WTC11 (cell line): ENCODE data around the gene UBAC2. TPM values are rescaled to one million over a fixed set of nuclear protein-coding genes. Genes with fewer than 3 reads are reported as not detected.
A peak's percentile ranks its signal among the peaks of the same experiment; 100 is the strongest.

Experiments used
- ATAC-seq: fragments of 200-7000 bp; cut with Tn5 transposase; 2 replicates; pipeline ENCODE4 v1.10.0; 2021; ENCODE audit warnings: mild to moderate bottlenecking, moderate library complexity
- CTCF ChIA-PET: fragments of 300-600 bp; sonication (Branson Sonifier 250); formaldehyde crosslinking; loops from one replicate; lab custom pipeline; 2021; ENCODE audit warnings: antibody characterized with exemption; lab: Charles Lee
- POLR2A ChIA-PET: fragments of 350-600 bp; sonication (Branson Sonifier 250); formaldehyde crosslinking; loops from one replicate; lab custom pipeline; 2021; ENCODE audit warnings: antibody characterized with exemption; lab: Charles Lee
- DNase-seq: peaks from one replicate; pipeline ENCODE4 v3.0.0; 2021; ENCODE audit warnings: low spot score
- H3K27ac Mint-ChIP-seq: 2 replicates; pipeline ENCODE4 v1.8.0; 2021; ENCODE audit warnings: mixed read lengths
- H3K27me3 Mint-ChIP-seq: 2 replicates; pipeline ENCODE4 v1.8.0; 2021; ENCODE audit warnings: low read depth, mild to moderate bottlenecking, moderate library complexity, mixed read lengths
- H3K36me3 Mint-ChIP-seq: 2 replicates; pipeline ENCODE4 v1.8.0; 2021; ENCODE audit warnings: mixed read lengths
- H3K4me1 Mint-ChIP-seq: 2 replicates; pipeline ENCODE4 v1.8.0; 2022; ENCODE audit warnings: mixed read lengths
- H3K4me3 Mint-ChIP-seq: 2 replicates; pipeline ENCODE4 v1.8.0; 2021; ENCODE audit warnings: mild to moderate bottlenecking, moderate library complexity, mixed read lengths
- H3K9me3 Mint-ChIP-seq: 2 replicates; pipeline ENCODE4 v1.8.0; 2021; ENCODE audit warnings: mixed read lengths
- CBFB ChIP-seq: sonication (generic); formaldehyde crosslinking; IDR thresholded peaks from 2 replicates; pipeline ENCODE4 v1.8.1; 2022; ENCODE audit warnings: mild to moderate bottlenecking, low read depth, missing genetic modification reagents
- CTCF ChIP-seq: fragments of 200-600 bp; IDR thresholded peaks from 2 replicates; pipeline ENCODE4 v1.8.0; 2022; ENCODE audit warnings: antibody characterized with exemption
- E2F4 ChIP-seq: sonication (generic); formaldehyde crosslinking; IDR thresholded peaks from 2 replicates; pipeline ENCODE4 v1.8.1; 2022; ENCODE audit warnings: low read depth, mild to moderate bottlenecking, moderate library complexity, missing genetic modification reagents, borderline replicate concordance
- ESRRA ChIP-seq: sonication (generic); formaldehyde crosslinking; IDR thresholded peaks from 2 replicates; pipeline ENCODE4 v1.8.1; 2022; ENCODE audit warnings: mild to moderate bottlenecking, missing genetic modification reagents, borderline replicate concordance
- ETV6 ChIP-seq: sonication (generic); formaldehyde crosslinking; IDR thresholded peaks from 2 replicates; pipeline ENCODE4 v1.8.1; 2022; ENCODE audit warnings: mild to moderate bottlenecking, missing genetic modification reagents
- FOXP4 ChIP-seq: sonication (generic); formaldehyde crosslinking; IDR thresholded peaks from 2 replicates; pipeline ENCODE4 v1.8.0; 2022; ENCODE audit warnings: mild to moderate bottlenecking, missing genetic modification reagents
- GRHL2 ChIP-seq: fragments of 250-450 bp; sonication (Bioruptor Pico); IDR thresholded peaks from 2 replicates; pipeline ENCODE4 v1.8.0; 2022; ENCODE audit warnings: mild to moderate bottlenecking, moderate library complexity; ENCODE audit not compliant: insufficient replicate concordance, severe bottlenecking
- JUN ChIP-seq: sonication (generic); formaldehyde crosslinking; IDR thresholded peaks from 2 replicates; pipeline ENCODE4 v1.8.0; 2023; ENCODE audit warnings: mild to moderate bottlenecking, missing genetic modification reagents
- KAT7 ChIP-seq: sonication (generic); formaldehyde crosslinking; IDR thresholded peaks from 2 replicates; pipeline ENCODE4 v1.8.1; 2023; ENCODE audit warnings: missing genetic modification reagents, mild to moderate bottlenecking, borderline replicate concordance
- MYBL2 ChIP-seq: sonication (generic); formaldehyde crosslinking; IDR thresholded peaks from 2 replicates; pipeline ENCODE4 v1.8.1; 2023; ENCODE audit warnings: mild to moderate bottlenecking, moderate library complexity, missing genetic modification reagents
- NR3C1 ChIP-seq: sonication (generic); formaldehyde crosslinking; conservative IDR thresholded peaks from 2 replicates; pipeline ENCODE4 v1.8.1; 2023; ENCODE audit warnings: low read depth, mild to moderate bottlenecking, missing genetic modification reagents
- OVOL2 ChIP-seq: fragments of 250-450 bp; sonication (Bioruptor Pico); IDR thresholded peaks from 2 replicates; pipeline ENCODE4 v1.9.0; 2021; ENCODE audit warnings: mild to moderate bottlenecking, borderline replicate concordance
- TCF7 ChIP-seq: sonication (generic); formaldehyde crosslinking; IDR thresholded peaks from 2 replicates; pipeline ENCODE4 v1.8.0; 2022; ENCODE audit warnings: mild to moderate bottlenecking, low read depth, missing genetic modification reagents, moderate library complexity
- TP53 ChIP-seq: sonication (generic); formaldehyde crosslinking; IDR thresholded peaks from 2 replicates; pipeline ENCODE4 v1.8.1; 2023; ENCODE audit warnings: mild to moderate bottlenecking, missing genetic modification reagents
- USF2 ChIP-seq: sonication (generic); formaldehyde crosslinking; IDR thresholded peaks from 2 replicates; pipeline ENCODE4 v1.8.1; 2023; ENCODE audit warnings: mild to moderate bottlenecking, missing genetic modification reagents, moderate library complexity
- ZNF138 ChIP-seq: sonication (generic); formaldehyde crosslinking; conservative IDR thresholded peaks from 2 replicates; pipeline ENCODE4 v1.8.1; 2022; ENCODE audit warnings: mild to moderate bottlenecking, moderate library complexity, missing genetic modification reagents
- ZNF219 ChIP-seq: sonication (generic); formaldehyde crosslinking; IDR thresholded peaks from 2 replicates; pipeline ENCODE4 v1.8.0; 2023; ENCODE audit warnings: missing genetic modification reagents, mild to moderate bottlenecking, borderline replicate concordance
- ZNF425 ChIP-seq: fragments of 250-450 bp; sonication (Bioruptor Pico); conservative IDR thresholded peaks from 2 replicates; pipeline ENCODE4 v1.9.0; 2021; ENCODE audit warnings: mild to moderate bottlenecking
- total RNA-seq: library from RNA; stranded (reverse); gene quantifications from 3 replicates; pipeline ENCODE4 v1.2.3, GENCODE V29; 2021

The UBAC2 gene
- total RNA-seq, 1 experiment from 2014 or later: 64.7 TPM

- TF ChIP-seq FOXP4 (CRISPR knock-in tag) (no peak), GRHL2 (CRISPR knock-in tag) (no peak)
These were observed 106.6 kb downstream of the UBAC2 start, which contains the start of gene GPR183 (continued) for GRCh38 chr13:99307247-99307646.

GRCh38 chr13:99307648-99308339, 107.1 kb downstream of the UBAC2 start:
- peak overlapping the region; percentile 21; the same call in 1 of the 2 replicates for H3K27ac Mint-ChIP-seq

GRCh38 chr13:99308471-99309087, 107.9 kb downstream of the UBAC2 start:
- DNase-seq (no peak), ATAC-seq (no peak)
- Mint-ChIP-seq H3K4me3 (no peak overlapping the region), H3K4me1 (peaks cover 19% of the 10 kb centered on the region), H3K9me3 (no peaks in the 10 kb centered on the region), H3K36me3 (peaks cover 5% of the 10 kb centered on the region), H3K27ac (no peak overlapping the region), H3K27me3 (no peaks in the 10 kb centered on the region)
- ChIA-PET POLR2A (no interaction called here), CTCF (no interaction called here)
- TF ChIP-seq KAT7 (no peak), CTCF (no peak), JUN (no peak), ESRRA (no peak), CBFB (CRISPR knock-in tag) (no peak), TCF7 (CRISPR knock-in tag) (no peak), E2F4 (no peak), TP53 (CRISPR knock-in tag) (no peak), ETV6 (CRISPR knock-in tag) (no peak), NR3C1 (no peak), ZNF425 (CRISPR knock-in tag) (no peak), MYBL2 (CRISPR knock-in tag) (no peak), OVOL2 (CRISPR knock-in tag) (no peak)

More at GRCh38 chr13:99307648-99308339, 107.1 kb downstream of the UBAC2 start:
- Mint-ChIP-seq H3K4me3 (no peak overlapping the region), H3K36me3 (peaks cover 5% of the 10 kb centered on the region), H3K4me1 (peaks cover 14% of the 10 kb centered on the region), H3K27me3 (no peaks in the 10 kb centered on the region), H3K9me3 (no peaks in the 10 kb centered on the region)
- CTCF ChIA-PET: no interaction called here
- no peak for DNase-seq
- POLR2A ChIA-PET: no interaction called here
- TF ChIP-seq ZNF219 (CRISPR knock-in tag) (no peak), USF2 (no peak), ZNF138 (CRISPR knock-in tag) (no peak), ZNF425 (CRISPR knock-in tag) (no peak)
- ATAC-seq: no peak
